Dedifferentiated amniotic fluid mesenchymal stem cell (primary cell): ENCODE results near the gene KLF15.

Experiments used
- DNase-seq: peaks from one replicate; pipeline ENCODE4 v3.0.0-alpha.2; 2016; ENCODE audit errors: extremely low spot score

Gene KLF15

DNA sequence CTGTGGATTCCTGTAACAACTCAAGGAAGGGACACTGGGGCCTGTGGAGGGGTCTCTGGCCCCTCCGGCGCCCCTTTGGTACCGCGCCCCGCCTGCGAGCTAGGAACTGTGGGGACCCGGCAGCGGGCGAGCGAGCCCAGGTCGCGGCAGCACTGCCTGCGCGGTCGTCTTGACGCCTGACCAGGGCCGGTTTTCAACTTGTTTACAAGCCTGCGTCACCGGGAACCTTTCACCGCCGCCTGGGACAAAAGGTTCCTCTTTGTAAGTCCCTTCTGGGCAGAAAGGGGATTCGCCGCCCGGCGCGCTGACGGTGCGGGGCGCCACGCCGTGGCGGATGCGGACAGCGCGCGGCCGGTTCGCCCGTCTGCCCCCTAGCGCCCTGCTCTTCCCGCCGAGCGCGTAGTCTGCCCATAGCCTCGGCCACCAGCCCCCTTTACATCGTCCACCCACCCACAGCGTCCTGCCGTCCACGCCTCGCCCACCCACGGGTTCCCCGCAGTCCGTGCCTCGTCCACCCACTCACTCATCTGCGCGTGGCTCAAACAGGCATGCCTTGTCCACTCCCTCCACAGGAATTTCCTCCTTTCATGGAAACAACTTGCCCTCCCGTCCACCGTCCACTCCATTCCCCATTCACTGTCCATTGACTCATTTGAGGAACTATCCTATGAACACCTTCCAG is 32.0 kb upstream of the KLF15 start:
- peak; percentile 58 for DNase-seq

DNA sequence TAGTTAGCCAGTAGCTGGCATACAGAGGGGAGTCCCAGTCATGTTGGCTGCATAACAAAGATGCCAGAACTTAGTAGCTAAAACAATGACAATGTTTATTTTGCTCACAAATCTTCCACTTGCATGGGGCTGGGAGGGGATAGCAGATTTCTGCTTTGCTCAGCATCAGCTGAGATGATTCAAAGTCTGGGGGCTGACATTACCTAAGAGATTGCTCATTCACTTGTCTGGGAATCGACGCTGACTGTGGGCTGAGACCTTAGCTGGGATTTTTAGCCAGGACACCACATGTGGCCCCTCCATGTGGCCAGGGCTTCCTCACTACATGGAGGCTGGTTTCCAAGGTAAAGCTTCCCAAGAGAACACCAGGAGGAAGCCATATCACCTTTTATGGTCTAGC is 24.8 kb upstream of the KLF15 start:
- no peak for DNase-seq

DNA sequence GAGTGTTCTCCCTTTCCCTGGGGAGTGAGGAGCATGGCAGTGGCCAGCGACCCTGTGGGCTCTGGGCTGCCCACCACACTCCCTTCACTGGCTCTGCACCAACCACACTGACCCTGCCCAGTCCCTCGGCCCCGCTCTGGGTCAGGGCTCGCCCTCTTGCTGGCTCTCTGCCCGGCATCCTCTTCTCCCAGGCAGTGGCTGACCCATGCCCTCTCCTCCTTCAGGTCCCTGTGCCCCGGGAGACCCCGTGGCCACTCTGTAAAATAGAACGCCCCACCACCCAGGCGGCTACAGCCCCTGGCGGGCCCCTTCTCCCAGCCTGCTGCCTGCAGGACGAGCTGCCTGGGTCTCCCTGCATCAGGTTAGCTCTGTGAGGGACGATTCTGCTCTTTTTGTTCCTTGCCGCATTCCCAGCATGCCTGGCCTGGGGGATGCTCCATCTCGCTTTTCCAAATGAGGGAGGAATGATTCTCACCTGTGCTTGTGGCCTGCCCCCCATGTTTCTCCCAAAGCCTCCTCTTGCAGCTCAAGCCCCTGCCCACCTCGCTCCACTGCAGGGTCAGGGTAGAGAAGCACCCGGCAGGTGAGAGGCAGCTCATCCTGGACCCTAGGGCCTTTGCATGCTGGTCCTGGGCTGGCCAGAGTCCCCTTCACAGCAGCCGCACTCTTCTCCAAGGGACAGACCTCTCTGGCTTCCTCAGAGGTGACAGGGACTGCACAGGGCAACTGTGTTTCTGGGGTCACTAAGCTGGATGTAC is 23.0 kb upstream of the KLF15 start:
- no peak for DNase-seq

DNA sequence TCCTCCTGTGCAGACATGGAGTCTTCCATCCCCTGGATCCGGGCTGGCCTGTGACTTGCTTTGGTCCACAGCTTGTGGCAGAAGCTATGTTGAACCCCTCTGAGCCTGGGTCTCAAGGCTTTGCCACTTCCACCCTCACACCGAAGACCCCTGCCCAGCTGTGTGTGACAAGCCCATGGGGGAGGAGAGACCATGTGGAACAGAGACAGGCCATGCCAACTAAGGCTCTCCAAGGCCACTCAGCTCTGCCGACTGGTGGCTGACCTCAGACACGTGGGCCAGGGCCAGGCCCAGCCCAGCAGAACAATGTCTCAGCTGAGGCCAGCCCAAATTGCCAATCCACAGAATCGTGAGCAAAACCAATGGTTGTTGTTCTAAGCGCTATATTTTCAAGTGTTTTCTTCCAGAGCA is 21.1 kb upstream of the KLF15 start:
- no peak for DNase-seq

DNA sequence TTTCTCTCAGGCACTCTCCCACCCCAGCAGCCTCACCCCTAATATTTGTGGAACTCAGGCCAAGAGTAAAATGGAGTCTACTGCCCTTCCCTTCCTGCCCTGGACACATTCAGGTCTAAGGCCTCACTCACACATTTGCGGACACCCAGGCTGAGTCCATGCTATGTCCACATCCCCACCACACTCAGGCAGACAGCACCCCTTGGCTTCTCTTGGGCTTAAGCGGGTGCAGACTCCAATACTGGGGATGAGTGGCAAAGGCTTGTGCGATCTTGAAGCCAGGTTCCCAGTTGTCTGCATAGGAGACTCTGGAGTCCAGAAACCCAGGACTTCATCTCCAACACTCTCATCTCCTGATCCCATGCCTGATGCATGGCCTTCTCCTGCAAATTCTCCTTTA is 20.0 kb upstream of the KLF15 start:
- no peak for DNase-seq

DNA sequence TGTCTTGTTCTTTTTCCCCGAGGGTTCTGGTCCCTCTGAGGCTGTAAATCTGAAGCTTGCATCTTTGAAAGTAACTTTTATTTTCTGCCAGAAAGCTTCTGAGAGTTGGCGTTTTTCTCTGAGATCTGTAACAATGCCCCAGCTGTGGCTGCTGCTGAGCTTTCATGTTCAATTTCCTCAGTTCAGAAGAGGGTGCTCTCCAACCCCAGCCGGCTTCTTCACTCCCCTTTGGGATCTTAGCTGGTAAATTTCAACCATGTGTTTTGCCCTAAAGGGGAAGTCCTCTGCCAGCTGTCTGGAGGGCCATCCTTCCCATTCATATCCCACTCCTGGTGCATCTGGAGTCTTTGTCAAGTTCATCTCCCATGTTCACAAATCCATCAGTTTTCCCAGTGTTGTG is 19.2 kb upstream of the KLF15 start:
- DNase-seq: no peak

DNA sequence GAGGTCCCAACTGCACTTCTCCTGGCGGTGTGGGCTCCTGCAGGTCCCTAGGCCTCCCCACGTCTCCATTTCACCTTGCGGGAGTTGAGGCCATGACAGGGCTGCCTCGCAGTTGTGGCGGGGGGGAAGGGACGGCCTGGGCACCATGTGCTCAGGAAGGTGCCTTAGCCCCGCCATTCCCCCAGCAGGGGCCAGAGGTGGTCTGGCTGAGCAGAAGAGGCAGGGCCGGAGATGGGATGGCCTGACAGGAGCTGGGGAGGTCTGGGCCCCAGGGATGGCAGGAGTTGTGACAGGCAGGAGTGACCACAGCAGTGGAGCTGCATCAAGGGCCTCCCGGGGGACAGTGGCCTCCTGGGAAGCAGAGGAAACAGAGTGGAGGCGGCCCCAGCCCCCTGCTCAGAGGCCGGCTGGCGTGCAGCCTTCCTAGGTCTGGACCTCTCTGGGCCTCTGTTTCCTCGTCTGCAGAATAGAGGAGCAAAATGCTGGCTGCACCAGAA is 18.7 kb upstream of the KLF15 start:
- DNase-seq: no peak

DNA sequence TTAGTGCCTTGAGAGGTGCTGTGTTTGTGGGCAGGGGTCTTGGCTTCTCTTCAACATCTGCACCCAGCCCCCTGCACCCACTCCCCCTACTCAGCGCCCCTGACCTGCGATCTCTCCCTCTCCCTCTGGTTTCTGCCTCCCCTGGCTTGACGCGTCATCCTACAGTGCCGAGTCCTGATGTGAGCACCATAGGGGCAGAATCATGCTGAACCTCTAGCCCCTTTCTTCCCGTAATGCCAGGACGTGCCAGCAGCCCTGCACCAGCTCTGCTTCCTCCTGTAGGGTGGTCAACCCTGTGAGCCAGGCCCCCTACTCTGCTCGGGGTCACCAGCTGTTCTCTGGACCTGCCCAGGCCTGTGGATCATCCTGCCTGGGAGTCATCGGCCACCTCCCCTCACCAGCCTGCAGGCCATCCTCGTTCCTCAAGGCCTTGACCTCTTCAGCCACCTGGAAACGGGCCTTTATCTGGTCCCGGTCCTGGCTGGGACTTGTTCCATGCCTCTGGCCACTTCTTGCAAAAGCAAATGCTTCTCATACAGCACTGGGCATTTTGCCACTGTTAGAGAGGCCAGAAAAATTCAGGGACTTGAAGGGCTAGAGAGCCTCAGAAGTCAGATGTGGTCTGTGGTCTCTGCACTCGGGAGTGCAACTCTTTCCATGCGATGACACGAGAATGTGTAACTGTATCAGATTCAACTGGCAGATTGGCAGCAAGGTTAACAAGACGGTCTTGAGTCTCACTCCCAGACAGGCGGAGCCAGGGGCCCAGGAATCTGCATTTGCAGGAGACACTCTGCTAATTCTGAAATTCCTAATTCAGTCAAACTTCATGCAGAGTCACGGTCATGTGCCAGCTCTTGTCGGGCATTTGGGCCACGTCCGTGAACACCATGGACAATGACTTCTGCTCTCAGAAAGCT is 16.7 kb upstream of the KLF15 start:
- peak; percentile 44 for DNase-seq

DNA sequence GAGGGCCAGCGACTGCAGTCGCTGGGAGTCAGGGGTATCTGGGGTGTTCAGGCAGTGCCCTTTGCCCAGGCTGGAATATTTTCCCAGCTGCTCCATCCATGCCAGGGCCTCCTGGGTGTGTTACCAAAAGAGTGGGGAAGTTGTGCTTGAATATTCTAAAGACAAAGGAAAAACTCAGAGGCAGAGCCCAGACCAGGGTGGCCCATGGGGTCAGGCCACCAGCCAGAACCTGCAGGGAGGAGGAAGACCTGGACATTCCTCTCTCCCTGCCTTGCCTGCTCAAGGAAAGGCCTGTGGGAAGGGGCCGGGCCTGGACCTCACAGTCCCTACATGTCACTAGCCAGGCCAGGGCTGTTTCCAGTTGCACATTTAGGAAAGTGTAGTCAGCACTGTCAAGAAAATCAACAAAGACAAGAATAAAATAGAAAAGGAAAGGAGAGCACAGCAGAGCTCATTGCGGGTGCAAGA is 16.0 kb upstream of the KLF15 start:
- DNase-seq: no peak

DNA sequence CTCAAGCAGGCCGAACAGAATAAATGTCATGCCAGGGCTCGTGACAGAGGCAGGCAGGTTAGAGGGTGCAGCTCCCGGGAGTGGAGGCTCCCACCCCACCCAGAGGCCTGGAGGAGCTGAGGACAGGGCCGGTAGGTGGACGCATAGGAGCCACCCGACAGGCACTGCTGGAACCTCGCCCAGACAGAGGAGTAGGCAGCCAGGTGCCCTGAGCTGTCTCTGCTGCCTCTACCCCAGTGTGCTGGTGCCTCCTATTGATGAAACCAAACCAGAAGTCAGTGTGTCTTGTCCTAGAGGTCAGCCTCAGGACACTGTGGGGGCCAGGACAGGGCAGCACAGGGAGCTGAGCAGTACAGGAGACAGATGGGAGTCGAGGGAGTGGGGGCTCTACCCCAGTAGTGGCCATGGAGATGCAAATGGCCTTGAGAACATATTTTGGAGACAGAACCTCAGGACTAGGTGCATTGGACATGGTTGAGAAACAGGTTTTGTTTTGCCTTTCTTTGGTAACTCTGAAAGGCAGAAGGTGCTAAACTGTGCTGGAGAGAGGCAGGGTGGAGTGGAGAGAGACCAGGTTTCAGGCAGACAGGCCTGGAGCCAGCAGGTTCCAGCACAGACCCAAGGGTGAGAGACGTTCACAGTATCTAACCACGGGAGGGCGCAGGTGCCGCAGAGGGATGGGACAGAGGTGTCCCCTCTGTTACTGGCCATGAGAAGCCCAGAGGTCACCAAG is 15.4 kb upstream of the KLF15 start:
- DNase-seq: no peak

DNA sequence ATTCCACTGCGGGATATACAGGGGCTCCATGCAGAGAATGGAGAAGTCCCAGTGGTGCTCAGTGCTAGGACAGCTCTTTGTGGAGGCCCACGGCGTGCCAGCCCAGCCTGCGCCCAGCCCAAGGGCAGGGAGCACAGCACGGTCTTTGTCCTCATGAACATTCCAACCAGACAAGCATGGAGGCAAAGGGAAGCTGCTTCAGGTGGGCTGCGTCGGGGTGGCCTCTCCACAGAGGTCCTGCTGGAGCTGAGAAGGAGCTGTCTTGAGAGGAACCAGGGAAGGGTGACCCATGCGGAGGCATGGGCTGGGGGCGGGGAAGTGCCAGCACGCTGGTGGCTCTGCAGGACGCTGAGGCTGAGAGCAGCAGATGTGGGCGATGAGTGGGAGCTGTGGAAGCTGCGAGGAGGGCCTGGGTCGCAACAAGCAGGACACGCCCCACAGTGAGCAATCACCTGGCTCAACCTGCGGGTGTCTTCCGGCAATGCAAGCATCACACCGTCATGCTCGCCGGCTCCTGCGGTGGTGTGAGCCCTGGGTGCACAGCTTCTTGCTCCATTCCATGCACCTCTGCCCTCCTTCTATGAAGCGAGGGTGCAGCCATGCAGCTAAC is 14.0 kb upstream of the KLF15 start:
- no peak for DNase-seq

DNA sequence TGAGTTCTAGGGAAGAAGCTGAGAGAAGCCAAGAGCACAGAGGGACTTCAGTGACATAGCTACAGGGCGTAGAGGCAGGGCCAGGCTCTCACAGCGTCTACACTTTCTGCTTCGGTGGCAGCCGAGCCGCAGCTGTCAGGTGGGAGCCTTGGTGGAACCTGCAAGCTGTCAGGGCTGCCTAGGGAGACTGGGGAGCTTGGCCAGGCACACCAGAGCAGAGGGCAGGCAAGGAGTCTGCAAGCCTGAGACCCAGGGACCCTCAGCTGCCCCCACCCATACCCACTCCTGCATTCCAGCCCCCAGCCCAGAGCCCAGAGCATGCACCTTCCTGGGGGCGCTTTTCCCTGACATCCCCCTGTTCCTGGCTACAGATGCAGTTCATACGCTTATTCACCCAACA is 13.4 kb upstream of the KLF15 start:
- DNase-seq: no peak

DNA sequence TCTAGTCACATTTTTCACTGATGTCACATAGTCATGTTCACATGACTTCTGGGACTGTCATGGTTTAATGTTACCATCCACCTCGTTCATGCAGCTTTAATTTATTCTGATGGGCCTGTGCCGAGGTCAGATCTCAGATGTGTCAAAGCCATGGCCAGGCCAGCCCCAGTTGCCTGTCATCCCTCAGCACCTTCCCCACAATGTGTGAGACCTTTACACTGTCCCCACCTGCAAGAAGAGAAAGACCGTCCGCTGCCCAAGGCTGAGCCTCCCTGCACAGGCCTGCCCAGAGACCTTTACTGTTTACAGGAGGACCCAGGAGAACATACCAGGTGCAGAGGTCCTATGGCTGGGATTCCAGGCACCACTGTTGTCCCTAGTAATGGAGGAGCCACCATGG is 12.8 kb upstream of the KLF15 start:
- DNase-seq: no peak

DNA sequence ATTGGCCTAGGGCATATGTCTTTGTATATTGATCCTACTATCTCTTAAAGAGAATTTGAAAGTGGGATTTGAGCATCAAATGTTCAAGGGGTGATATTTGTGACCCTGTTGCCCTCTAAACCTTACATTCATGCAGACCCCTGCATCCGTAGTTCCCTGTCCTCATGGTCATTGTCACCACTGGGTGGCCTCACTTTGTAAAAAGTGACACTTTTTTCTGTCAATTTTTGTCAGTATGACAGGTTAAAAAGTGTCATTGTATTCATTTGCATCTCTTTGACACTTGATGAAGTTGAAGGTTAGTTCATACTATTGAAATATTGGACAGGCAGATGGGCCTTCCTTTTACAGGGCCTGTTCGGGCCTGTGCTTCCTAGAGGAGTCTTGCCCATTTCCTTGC is 12.3 kb upstream of the KLF15 start:
- DNase-seq: no peak

DNA sequence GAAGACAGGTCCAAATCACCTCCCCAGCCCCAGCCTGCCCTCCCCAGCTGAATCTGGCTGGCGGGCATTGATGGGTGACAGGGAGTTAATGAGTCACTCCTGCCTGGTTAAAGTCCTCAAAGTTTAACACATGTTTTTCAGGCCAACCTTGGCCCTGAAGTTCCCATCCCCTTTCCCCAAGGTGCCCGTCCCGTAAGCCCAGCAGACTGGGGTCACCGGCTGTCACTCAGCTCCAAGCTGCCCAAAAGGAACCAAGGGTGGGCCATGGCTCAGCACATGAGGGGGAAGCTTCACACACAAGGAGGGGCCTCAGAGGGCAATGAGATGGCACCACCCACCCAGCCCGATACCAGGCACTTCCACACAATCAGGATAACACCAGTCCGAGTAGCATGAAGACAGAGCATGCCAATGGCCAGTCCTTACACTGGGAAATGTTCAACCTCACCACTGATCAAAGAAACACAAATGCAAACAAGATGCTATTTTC is 10.2 kb upstream of the KLF15 start:
- DNase-seq: no peak

DNA sequence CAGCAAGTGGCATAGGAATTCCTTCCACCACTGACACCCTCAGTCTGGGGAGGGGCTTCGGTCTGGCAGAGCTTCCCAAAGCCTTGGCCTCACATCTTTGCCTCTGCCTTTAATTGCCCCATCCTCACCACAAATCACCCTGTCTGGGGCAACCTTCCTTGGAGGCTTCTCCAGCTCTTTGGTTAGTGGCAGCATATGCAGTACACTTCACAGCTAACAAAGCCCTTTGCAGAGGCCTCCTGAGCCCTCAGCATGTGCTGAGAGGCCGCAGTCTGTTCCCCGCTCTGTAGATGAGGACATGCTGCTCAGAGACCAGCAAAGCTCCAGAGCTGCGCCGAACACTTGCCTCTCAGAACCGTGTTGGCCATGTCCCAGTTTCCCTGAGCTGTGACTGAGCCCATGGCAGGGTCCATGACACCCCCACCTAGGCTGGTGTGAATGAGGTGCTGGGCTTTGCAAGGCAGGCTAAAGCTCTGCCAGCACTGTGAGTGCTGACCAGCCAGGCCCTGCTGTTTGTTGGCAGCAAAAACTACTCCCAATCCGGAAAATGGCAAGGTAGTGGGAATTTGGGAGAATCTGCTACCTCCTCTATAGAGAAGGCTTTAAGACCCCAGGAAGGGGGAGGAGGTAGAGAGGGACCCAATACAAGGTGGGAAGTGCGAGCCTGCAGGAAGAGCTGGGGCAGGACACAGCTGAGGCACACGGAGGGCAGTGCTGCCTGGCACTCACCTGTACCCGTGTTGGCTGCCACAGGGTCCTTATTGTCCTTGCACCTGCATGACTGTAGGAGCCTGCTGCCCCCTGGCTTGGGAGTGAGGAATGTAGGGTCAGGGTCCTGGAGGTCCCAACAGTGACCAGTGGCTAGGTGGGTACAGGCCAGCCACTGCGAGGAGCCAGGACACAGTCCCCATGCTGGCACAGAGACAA is 8.4 kb upstream of the KLF15 start:
- no peak for DNase-seq

DNA sequence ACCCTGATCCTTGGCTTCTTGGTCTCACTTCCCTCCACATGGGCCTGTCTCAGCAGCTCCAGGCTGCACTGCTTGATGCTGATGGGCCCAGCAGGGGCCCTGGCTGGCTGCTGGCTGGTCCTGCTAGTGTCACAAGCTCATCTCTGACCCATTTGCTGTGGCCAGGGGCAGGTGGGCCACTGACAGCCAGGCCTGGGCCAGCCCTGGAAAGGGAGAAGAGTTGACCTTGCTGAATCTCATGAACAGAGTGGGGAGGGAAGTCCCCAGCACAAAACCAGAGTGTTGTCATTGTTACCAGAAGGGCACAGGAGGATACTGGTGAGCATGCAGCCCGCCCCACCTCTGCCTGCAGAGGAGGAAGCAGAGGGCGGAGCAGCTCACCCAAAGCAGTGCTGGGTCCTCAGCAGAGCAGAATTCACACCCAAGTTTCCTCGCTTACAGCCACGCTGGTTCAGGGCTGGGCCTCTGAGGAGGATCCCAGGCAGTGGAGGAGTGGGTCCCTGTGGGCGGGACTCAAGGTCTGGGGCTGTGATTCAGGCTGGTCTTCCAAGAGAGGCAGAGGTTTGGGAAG is 7.6 kb upstream of the KLF15 start:
- no peak for DNase-seq

DNA sequence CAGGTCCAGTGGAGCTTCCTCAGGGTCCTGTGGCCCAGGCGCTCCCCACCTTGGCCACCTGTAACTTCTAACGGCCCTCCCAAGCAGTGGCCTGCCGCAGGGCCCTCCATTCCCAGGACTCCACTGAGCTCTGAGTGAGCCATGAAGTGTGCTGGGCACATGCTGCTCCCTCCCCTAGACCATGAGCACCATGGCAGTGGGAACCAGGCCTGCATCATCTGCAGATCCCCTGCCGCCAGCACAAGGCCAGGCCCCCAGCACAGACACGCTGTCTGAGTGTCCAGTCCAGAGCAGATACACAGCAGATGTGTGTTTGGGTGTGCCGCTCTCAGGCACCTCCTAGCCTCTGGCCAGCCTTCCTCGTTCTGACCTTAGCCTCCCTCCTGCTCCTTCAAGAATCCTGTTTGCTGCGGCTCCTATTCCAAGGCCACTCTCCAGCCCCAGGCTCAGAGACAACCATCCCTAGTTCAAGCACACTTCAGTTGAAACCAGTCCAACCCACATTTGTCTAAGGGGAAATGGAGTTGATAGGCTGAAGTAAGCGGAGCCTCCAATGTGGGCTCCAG is 7.0 kb upstream of the KLF15 start:
- DNase-seq: no peak

DNA sequence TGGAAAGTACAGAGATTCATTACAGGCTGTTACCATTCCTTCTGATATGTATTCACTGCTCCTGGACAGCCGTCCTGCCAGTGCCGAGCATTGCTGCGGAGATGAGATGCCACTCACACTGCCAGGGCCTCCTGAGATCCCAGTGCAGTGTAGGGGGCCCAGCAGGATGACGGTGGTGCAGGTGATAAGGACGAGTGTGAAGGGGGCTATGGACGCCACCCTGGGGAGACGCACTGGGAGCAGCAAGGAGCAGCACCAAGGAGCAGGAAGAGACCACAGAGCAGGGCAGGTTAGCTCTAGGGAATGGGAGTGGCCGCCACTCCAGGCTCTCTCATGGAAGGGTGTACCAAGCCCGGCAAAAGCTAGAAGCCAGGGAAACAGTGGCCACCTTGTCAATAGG is 4.0 kb upstream of the KLF15 start:
- no peak for DNase-seq
